ENCODE measurements around the gene TH. TPM values are rescaled to one million over a fixed set of nuclear protein-coding genes. Genes with fewer than 3 reads are reported as not detected.
A peak's percentile ranks its signal among the peaks of the same experiment; 100 is the strongest.

Gene TH
- total RNA-seq, 2 donors from 2014 or later = not detected

DNA sequence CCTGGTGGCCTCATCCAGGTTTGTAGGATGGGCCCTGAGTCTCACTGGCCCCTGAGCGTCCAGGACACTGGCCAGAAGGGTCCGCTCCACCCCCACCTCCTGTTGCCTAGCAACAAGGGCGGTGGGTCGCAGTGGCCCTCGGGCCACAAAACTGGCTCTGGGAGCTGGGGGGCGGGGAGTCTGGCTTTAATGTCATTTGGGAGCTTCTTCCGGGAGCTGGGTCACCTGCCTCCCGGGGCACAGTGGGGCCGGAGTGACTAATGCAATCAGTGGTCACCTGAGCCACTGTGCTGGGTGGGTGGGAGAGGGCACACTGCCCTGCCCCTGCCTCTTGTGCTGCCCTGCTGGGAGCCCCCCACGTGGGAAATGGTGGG lies 2.6 kb downstream of the TH start:
- Histone ChIP-seq H3K4me3 (no peak overlapping the region), H3K9me3 (no peaks in the 10 kb centered on the region), H3K4me1 (ENCODE audit: control insufficient read depth in 1 of 2, low read depth in 2 of 2) (peaks cover 0 to 6% of the 10 kb centered on the region in 2 donors), H3K36me3 (no peaks in the 10 kb centered on the region), H3K27me3 (replicated peaks; ENCODE audit: insufficient read depth) (peaks cover 6% of the 10 kb centered on the region), H3K27ac (no peak overlapping the region)
- ATAC-seq (ENCODE audit: insufficient number of reproducible peaks, low FRiP score, low read depth) = no peak
- TF ChIP-seq, protein P1, sequence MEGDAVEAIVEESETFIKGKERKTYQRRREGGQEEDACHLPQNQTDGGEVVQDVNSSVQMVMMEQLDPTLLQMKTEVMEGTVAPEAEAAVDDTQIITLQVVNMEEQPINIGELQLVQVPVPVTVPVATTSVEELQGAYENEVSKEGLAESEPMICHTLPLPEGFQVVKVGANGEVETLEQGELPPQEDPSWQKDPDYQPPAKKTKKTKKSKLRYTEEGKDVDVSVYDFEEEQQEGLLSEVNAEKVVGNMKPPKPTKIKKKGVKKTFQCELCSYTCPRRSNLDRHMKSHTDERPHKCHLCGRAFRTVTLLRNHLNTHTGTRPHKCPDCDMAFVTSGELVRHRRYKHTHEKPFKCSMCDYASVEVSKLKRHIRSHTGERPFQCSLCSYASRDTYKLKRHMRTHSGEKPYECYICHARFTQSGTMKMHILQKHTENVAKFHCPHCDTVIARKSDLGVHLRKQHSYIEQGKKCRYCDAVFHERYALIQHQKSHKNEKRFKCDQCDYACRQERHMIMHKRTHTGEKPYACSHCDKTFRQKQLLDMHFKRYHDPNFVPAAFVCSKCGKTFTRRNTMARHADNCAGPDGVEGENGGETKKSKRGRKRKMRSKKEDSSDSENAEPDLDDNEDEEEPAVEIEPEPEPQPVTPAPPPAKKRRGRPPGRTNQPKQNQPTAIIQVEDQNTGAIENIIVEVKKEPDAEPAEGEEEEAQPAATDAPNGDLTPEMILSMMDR (IDR thresholded peaks at IDR 0.05) = no peak
- DNase-seq (ENCODE audit: low spot score) = no peak

DNA sequence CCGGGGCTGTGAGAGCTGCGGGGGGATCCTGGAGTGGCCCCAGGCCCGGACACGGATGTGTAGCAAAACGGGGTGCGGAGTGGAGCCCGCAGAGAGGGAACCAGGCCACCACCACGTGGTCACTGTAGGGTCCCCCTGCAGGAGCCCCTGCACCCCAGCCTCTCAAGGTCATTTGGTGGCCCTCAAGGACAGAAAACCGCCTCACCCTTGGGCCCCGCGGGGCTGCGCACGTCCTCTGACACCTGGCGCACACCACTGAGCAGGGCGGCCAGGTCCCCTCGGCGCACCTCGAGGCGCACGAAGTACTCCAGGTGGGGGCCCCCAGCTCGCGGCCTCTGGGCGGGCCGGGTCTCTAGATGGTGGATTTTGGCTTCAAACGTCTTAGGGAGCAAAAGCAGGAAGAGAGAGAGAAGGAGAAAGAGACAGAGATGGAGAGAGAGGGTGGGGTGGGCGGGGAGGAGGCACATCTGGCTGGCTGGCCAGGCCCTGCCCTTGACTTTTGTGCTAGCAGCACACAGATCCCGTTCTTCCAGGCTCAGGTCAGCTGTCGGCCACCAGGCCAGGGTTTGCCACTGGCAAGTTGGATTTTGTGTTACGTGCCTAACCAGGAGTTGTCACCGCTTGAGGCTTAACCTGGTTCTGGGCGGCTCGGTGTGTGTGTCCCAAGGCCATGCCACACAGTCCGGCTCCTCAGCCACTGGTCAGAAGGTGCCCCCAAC lies 3.2 kb downstream of the TH start:
- H3K4me1 ChIP-seq (ENCODE audit: control insufficient read depth in 1 of 2, low read depth in 2 of 2) = peaks cover 0 to 6% of the 10 kb centered on the region in 2 donors
- H3K9me3 ChIP-seq = no peaks in the 10 kb centered on the region
- no peak for ATAC-seq (ENCODE audit: insufficient number of reproducible peaks, low FRiP score, low read depth)
- DNase-seq (ENCODE audit: low spot score) = no peak
- H3K4me3 ChIP-seq = no peak overlapping the region
- no peak overlapping the region for H3K27ac ChIP-seq
- no peaks in the 10 kb centered on the region for H3K36me3 ChIP-seq
- H3K27me3 ChIP-seq (replicated peaks; ENCODE audit: insufficient read depth) = peaks cover 6% of the 10 kb centered on the region
- TF ChIP-seq, protein P1 (IDR thresholded peaks at IDR 0.05) = no peak

DNA sequence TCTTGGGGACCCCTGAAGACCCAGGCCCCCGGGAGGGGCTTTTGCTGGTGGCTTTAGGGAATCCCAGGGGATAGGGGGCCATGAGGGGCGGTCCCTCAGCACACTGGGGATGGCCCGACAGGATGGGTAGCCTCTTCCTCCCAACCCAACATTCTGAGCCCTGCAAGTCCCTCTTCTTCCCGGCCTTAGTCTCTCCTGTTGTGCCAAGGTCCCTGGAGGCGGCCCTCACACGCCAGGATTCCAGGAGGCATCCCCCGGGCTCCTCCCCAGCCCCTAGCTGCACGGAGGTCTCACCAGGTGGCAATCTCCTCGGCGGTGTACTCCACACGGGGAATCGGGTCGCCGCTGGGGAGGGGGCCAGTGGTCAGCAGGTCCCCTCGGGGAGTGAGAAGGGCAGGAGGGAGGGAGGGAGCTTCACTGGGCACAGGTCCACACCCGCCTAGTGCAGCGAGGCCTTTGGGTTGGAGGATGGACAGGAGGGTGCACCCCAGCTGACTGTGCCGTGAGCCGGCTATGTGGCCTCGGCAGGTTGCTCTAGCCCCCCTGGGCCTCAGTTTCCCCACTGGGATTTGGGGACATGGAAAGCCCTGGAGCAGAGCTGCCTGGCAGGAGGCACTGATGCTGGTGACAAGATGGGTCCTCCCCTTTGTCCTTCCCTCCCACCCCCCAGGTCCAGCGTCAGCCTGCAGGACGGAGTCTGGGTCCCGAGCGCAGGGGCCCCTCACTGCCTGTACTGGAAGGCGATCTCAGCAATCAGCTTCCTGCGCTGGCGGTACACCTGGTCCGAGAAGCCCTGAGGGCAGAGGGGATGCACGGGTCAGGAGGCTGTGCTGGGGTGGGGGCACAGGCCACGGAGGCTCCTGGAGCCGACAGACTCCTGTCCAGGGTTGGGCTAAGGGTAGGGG lies 4.2 kb downstream of the TH start:
- Histone ChIP-seq H3K27me3 (replicated peaks; ENCODE audit: insufficient read depth) (peaks cover 6% of the 10 kb centered on the region), H3K36me3 (no peaks in the 10 kb centered on the region), H3K4me3 (no peak overlapping the region), H3K4me1 (ENCODE audit: control insufficient read depth in 1 of 2, low read depth in 2 of 2) (peaks cover 0 to 6% of the 10 kb centered on the region in 2 donors), H3K27ac (no peak overlapping the region), H3K9me3 (no peaks in the 10 kb centered on the region)
- TF ChIP-seq, protein P1 (IDR thresholded peaks at IDR 0.05) = no peak
- ATAC-seq (ENCODE audit: insufficient number of reproducible peaks, low FRiP score, low read depth) (no peak), DNase-seq (ENCODE audit: low spot score) (no peak)

DNA sequence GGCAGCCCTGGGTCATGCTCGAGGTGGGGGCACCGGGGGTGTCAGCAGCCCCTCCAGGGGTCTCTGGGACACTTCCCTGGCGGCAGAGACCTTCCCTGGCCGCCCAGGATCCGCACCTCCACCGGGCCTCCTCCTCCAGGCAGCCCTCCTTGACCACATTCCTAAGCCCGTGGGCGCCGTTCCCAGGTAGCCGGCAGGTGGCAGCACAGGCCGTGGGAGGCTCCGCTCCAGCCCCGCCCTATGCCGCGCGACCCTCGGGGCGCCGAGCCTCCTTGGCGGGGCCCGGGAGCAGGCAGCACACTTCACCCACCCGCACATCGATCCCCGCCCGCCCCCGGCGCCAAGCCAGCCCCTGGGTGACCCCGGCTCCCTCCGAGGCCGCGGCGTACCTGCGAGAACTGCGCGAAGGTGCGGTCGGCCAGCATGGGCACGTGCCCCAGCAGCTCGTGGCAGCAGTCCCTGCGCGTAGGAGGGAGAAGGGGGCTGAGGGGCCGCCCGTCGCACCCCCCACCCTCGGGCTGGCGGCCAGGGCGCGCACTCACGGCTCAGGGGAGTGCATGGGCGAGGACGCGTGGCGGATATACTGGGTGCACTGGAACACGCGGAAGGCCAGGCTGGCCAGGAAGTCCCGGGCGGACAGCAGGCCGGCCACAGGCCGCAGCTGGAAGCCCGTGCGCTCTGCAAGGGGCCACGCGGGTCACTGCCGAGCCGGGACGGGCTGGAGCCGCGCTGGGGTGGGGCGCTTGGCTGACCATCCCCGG lies 5.3 kb downstream of the TH start:
- Histone ChIP-seq H3K27ac (no peak overlapping the region), H3K27me3 (replicated peaks; ENCODE audit: insufficient read depth) (peaks cover 6% of the 10 kb centered on the region), H3K9me3 (no peaks in the 10 kb centered on the region), H3K4me3 (peak overlapping the region; percentile 33), H3K4me1 (ENCODE audit: control insufficient read depth in 1 of 2, low read depth in 2 of 2) (peaks cover 0 to 6% of the 10 kb centered on the region in 2 donors), H3K36me3 (no peaks in the 10 kb centered on the region)
- TF ChIP-seq, protein P1 (IDR thresholded peaks at IDR 0.05) = peak; percentile 43
- ATAC-seq (ENCODE audit: insufficient number of reproducible peaks, low FRiP score, low read depth) (no peak), DNase-seq (ENCODE audit: low spot score) (no peak)

DNA sequence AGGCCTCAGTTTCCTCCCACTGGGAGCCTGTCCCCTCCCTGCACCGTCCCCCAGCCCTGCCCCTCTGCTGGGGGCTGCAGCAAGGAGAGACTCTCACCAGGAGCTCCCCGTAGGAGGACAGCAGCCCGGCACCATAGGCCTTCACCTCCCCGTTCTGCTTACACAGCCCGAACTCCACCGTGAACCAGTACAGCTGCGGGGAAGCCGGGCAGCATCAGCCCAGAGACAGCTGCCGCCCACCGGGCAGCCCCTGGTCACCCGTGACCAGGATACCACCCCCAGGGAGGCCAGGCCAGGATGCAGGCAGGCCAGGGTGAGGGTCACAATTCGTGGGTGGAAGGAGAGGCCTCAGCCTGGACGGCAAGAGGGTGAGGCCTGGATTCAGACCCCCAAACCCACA lies 6.0 kb downstream of the TH start:
- DNase-seq (ENCODE audit: low spot score) (no peak), ATAC-seq (ENCODE audit: insufficient number of reproducible peaks, low FRiP score, low read depth) (no peak)
- TF ChIP-seq, protein P1 (IDR thresholded peaks at IDR 0.05) = no peak
- Histone ChIP-seq H3K27me3 (replicated peaks; ENCODE audit: insufficient read depth) (peaks cover 6% of the 10 kb centered on the region), H3K36me3 (no peaks in the 10 kb centered on the region), H3K4me3 (no peak overlapping the region), H3K27ac (no peak overlapping the region), H3K4me1 (ENCODE audit: control insufficient read depth in 1 of 2, low read depth in 2 of 2) (peaks cover 0 to 6% of the 10 kb centered on the region in 2 donors), H3K9me3 (no peaks in the 10 kb centered on the region)

All from thoracic aorta (tissue), 2 donors.